GM18873 (cell line): ENCODE results near the gene NUFIP2.
"Not testable (repeated sequence)": the region's sequence is repeated elsewhere in the genome, so short reads cannot be mapped to it uniquely, and the experiment has no call there.

Experiments used
- ATAC-seq: cut with Tn5 transposase; IDR thresholded peaks from one replicate; pipeline ENCODE4 v1.9.1; 2021; ENCODE audit warnings: mild to moderate bottlenecking, moderate library complexity, moderate number of reproducible peaks; ENCODE audit not compliant: unreplicated experiment, low FRiP score

NUFIP2 gene, protein sequence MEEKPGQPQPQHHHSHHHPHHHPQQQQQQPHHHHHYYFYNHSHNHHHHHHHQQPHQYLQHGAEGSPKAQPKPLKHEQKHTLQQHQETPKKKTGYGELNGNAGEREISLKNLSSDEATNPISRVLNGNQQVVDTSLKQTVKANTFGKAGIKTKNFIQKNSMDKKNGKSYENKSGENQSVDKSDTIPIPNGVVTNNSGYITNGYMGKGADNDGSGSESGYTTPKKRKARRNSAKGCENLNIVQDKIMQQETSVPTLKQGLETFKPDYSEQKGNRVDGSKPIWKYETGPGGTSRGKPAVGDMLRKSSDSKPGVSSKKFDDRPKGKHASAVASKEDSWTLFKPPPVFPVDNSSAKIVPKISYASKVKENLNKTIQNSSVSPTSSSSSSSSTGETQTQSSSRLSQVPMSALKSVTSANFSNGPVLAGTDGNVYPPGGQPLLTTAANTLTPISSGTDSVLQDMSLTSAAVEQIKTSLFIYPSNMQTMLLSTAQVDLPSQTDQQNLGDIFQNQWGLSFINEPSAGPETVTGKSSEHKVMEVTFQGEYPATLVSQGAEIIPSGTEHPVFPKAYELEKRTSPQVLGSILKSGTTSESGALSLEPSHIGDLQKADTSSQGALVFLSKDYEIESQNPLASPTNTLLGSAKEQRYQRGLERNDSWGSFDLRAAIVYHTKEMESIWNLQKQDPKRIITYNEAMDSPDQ

DNA sequence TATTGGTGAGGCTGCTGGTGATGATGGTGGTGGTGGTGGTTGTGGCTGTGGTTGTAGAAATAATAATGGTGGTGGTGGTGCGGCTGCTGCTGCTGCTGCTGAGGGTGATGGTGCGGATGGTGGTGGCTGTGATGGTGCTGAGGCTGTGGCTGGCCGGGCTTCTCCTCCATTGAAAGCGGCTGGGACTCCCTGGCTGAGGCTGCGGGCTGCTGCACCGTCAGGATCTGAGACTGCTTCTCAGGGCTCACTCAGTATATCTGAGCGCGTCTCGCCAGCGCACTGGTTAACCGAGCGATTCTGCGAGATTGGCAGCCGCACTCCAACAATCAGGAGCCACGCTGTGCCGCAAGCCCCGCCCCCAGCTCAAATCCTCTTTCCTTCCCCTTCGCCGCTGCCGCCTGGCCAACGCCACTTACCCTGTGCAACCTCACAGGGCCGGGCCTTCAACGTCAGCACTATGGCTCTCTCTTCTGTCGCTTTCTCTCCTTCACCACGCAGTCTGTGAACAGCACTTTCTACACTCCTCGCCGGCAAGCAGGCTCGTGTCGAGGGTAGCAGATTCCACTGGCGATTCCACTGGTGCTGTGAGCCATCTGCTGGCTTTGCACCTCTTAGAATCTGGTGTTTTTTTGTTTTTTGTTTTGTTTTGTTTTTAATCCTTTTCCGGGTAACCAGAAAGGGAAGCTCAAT, at the start of gene NUFIP2:
TSS of gene NUFIP2 (minus strand) at position 259 of the 690 bp plus-strand sequence. CDS start at position 170, 89 bp downstream.
- peak; percentile 87 for ATAC-seq

DNA sequence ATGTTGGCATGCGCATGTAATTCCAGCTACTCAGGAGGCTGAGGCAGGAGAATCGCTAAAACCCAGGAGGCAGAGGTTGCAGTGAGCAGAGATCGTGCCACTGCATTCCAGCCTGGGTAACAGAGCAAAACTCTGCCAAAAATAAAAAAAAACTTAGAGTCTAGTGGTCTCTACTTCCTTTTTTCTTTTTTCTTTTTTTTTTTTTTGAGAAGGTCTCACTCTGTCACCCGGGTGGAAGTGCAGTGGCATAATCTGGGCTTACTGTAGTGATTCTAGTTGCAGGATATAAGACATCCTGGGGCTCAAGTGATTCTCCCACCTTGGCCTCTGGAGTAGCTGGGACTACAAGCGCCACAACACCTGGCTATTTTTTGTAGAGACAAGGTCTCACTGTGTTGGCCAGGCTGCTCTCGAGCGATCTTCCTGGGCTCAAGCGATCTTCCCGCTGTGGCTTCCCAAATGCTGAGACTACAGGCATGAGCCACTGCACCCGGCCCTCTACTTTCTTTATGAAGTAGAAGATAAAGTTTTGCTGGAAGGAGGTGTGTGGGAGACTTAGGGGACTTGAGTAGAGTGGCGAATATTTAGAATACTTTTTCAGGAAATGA, 48.3 kb upstream of the NUFIP2 start:
- no peak for ATAC-seq

DNA sequence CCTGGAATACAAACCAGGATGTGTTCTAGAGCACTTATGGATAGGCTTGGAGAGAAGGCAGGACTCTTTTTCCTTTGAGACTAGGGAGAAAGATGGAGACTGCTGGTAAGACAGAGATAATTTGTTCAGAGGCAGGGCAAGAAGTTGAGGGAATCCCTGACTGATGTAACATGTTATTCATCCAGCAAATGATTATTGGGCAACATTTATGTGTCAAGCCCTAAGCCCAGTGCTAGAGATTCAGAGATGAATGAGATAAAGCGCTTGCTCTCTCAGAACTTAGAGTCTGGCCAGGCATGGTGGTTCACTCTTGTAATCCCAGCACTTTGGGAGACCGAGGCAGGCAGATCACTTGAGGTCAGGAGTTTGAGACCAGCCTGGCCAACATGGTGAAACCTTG, 47.8 kb upstream of the NUFIP2 start:
- no peak for ATAC-seq

DNA sequence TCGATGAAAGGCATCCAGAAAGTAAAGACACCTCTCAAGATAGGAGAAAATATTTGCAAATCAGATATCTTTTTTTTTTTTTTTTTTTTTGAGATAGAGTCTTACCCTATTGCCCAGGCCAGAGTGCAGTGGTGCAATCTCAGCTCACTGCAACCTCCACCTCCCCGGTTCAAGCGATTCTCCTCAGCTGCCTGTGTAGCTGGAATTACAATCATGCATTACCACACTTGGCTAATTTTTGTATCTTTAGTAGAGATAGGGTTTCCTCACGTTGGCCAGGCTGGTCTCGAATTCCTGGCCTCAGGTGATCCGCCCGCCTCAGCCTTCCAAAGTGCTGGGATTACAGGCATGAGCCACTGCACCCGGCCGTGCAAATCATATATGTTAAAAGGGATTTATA, 45.1 kb upstream of the NUFIP2 start:
- not testable (repeated sequence) for ATAC-seq

DNA sequence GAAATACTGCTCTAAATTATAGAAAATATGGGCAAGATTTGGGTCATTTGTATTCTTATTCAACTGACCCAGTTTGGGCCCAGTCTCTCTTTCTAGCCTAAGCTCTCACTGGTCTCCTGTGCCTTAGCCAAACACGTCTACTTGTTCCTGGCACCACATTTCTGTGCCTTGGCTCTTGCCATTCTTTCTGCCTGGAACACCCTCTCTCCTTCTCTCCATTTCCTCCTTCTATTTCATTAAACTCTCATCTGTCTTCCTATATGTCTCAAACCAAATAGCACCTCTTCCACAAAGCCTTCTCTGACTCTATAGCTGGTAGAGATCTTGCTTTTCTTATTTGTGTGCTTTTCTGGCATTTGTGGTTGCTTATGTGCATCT, 37.7 kb upstream of the NUFIP2 start:
- no peak for ATAC-seq

DNA sequence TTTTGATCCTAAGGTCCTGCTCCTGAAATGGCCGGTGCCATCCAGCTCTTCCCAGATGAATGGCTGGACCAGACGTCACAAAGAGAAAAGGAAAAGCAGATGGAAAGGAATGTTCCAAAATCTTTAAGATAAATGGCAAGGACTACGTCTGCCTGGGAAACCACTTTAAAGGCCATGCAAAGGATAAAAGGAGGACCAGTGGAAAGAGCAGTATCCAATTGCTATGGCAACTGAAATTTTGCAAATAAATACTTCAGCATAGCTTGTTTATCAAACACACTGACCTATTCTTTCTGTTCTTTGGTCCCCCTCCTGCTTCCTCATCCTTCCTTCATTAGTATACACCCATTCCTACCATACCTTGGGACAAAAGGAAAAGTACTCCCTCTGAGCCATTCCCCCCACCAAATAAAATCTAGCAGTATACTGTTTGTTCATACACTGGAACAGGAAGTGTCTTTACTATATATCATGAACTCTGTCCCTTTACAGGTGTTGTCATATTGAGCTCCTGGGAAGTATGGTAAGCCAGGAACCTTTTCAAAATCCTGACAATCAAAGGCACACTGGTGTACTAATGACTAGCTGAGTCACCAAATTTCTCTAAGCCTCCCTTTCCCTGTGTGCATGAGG, 37.2 kb upstream of the NUFIP2 start:
- ATAC-seq, result no peak

DNA sequence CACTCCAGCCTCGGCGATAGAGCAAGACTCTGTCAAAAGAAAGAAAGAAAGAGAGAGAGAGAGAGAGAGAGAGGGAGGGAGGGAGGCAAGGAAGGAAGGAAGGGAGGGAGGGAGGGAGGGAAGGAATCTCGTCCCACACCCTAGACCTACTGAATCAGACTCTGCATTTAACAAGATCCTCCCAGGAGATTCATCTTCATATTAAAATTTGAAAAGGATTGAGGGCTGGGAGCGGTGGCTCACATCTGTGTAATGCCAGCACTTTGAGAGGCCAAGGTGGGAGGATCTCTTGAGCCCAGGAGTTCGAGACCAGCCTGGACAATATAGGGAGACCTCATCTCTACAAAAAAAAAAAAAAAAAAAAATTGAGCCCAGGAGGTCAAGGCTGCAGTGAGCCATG, 33.5 kb upstream of the NUFIP2 start:
- no peak for ATAC-seq

DNA sequence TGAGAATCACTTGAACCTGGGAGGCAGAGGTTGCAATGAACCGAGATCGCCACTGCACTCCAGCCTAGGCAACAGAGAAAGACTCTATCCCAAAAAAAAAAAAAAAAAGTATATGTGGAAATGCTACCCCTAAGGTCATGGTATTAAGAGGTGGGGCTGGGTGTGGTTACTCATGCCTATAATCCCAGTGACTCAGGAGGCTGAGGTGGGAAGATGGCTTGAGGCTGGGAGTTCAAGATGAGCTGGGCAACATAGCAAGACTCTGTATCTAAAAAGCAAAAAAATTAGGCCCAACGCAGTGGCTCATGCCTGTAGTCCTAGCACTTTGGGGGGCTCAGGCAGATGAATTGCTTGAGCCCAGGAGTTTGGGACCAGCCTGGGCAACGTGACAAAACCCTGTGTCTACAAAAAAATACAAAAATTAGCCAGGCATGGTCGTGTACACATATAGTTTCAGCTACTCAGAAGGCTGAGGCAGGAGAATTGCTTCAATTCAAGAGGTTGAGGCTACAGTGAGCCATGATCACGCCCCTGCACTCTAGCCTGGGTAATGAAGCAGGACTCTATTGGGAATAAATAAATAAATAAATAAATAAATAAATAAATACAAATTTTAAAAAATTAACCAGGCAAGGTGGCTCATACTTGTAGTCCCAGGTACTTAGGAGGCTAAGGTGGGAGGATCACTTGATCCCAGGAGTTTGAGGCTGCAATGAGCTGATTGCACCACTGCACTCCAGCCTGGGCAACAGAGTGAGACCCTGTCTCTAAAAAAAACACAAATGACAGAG, 32.3 kb upstream of the NUFIP2 start:
- no peak for ATAC-seq

DNA sequence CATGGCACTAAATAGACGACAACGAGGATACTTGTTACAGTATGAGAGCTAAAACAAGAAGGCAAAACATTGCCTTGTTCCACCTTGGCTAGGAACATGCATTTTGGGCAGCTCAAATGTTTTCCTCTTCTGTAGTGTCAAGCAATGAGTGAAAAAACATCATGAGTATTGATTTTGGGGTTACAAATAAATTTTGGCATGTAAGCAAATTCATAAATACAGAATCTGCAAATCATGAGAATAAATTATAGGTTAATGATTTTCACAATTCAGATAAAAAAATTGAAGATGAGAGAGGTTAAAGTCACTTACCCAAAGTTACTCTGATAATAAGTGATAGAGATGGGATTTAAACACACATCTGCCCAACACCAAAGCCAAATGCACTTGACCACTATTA, 28.4 kb upstream of the NUFIP2 start:
- no peak for ATAC-seq

DNA sequence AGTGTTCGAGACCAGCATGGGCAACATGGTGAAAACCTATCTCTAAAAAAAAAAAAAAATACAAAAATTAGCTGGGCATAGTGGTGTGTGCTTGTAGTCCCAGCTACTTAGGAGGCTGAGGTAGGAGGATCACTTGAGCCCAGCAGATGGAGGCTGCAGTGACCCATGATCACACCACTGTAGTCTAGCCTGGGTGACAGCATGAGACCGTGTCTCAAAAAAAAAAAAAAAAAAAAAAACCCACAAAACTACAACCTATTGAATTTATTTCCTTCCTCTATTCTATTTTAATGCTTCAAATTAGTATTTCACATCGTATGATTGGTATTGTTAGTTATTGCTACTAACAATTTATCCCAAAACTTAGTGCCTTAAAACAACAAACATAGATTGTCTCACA, 9.4 kb upstream of the NUFIP2 start:
- ATAC-seq, result no peak

DNA sequence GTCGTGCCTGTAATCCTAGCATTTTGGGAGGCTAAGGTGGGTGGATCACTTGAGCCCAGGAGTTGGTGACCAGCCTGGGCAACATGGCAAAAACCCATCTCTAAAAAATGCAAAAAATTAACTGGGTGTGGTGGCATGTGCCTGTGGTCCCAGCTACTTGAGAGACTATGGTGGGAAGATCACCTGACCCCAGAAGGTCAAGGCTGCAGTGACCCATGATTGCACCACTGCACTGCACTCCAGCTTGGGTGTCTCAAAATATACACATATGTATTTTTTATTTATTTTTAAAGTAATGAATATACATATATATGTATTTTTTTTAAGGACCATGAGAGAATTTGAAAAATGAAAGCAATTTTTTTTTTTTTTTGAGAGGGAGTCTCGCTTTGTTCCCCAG, 5.1 kb upstream of the NUFIP2 start:
- no peak for ATAC-seq

DNA sequence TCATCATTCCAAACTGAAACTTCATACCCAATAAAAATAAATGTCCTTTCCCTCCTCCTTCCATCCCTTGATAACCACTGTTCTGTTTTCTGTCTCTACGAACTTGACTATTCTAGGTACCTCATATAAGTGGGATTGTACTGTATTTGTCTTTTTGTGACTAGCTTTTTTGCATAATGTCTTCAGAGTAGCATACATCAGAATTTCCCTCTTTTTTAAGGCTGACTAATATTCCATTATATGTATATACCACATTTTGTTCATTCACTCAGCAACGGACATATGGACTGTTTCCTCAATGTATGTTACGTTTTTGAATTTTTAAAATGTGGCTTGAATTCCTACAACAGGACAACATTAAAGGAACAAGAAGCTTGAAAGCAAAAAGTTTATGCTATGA, 1.5 kb upstream of the NUFIP2 start:
- ATAC-seq, result no peak

DNA sequence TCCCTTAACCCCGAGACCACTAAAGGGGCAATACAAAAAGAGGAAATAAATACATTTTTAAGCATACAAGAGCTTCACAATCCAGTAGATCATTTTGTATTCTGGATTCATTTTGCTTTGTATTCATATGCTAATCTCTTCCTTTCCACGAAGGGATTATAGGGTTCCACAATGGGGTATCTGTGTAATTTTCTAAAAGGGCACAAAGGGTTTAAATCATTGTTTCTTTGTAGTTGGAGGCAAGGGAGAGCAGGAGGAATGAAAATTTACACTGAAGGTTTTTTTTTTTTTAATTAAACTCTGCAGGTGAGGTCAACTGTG, 592 bp upstream of the NUFIP2 start:
- no peak for ATAC-seq

DNA sequence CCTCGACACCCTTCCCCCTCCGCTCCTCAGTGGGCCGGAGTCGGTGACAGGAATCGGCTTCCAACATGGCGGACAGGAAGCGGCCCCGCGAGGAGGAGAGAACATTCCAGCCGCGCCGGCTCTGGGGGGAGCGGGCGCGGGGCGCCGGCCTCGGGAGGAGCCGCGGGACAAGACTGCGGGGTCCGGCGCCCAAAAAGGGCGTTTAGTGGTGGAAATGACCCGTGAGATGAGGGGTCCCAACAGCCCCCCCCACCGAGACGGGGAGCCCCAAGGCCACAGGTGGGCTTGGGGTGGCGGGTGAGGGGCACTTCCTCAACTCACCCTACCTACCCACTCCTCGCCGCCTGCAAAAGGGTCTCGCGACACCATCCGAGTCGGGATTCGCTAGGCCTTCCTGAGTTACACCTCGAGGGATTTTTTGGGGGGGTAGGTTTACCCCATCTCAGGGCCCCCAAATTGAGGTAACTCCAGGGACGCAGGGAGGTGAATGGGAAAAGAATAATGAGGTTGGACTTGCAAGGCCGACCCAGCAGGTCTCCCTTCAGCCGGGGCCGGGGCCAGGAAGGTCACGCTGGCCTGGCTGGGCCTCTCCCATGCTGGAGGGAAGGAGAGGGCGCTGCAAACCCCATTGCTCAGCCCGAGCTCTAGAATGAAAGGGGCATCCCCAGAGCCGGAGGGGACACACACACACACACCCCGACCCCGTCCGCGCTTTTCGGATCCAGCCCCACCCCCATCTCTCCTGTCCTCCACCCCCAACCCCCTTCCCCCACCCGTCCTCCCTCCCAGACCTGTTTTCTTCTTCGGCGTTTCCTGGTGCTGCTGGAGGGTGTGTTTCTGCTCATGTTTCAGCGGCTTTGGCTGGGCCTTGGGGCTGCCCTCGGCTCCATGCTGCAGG, 707 bp downstream of the NUFIP2 start:
- no peak for ATAC-seq

DNA sequence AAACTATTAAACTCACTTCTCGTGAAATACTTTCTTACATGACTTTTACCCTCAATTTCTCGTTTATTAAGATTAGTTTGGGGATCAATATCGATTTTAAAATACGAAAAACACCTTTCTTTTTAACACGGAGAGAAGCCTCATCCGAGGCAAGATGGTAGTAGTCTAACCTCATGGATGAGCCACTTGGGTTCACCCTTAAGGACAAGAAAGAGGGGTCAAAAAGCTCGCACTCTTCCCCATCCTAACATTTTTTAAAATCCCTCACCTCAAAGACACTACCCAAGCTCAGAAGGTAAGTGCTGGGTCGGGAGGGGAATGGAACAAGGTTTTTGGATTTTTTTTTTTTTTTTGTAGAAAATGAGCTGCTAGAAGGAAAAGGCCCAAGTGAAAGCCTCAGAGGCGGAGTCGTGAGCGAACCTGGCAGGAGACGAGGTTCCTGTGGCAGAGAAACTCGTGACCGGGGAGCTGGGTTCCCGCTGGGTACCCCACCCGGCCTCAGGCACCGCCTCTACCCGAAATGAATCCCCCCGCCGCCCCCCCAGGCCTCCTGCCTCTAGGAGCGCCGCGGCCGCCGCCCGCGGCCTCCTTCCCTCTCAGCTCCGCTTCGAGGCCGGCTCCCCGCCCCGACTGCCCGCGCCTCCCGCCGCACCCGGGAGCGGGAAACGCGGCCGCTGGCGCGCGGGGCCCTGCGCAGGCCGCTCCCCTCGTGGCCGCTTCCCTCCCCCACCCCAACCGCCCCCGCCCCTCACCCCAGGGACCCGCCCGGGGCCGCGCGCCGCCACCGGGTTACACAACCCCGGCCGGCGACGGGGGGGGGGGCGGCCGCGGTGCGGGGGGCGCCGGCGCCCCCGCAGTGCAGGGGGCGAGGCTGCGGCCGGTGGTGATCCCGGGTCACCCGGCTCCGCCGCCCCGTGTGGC, 1.6 kb downstream of the NUFIP2 start:
- ATAC-seq, result no peak

DNA sequence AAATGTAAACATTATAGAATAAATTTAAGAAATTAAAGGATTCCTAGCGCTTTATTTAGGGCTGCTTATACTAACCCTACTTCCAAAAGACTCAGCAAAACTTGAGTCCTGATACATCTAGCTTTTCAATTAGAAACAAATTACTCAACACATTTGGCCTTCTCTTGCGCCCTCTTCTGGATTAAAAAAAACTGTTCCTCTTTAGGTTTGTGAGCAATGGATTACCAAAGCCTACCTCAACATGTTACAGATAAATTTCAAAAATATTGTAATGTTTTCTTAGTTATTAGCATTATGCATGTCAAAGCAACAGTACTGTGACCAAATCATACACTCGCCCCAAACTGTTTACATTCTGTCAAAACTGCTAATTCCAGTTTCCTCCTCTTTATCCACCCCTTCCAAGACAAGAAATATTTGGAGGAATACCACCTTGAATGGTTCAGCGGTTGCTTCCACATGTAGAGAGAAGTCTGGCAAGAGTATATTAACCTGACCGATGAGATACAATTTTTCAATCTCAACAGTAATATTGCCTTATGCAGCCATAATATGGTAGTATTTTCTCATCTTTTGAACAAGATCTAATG, 2.7 kb downstream of the NUFIP2 start:
- no peak for ATAC-seq

DNA sequence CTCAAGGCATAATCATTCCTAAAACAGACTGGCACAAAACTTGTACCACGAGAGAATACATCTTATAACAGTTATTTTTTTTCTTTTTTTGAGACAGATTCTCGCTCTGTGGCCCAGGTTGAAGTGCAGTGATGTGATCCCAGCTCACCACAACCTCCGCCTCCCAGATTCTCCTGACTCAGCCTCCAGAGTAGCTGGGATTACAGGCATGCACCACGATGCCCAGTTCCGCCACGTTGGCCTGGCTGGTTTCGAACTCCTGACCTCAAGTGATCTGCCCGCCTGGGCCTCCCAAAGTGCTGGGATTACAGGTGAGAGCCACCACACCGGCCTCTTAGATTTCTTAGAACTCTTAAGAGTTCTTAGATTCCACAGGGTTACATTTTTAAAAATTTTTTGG, 4.1 kb downstream of the NUFIP2 start:
- no peak for ATAC-seq

DNA sequence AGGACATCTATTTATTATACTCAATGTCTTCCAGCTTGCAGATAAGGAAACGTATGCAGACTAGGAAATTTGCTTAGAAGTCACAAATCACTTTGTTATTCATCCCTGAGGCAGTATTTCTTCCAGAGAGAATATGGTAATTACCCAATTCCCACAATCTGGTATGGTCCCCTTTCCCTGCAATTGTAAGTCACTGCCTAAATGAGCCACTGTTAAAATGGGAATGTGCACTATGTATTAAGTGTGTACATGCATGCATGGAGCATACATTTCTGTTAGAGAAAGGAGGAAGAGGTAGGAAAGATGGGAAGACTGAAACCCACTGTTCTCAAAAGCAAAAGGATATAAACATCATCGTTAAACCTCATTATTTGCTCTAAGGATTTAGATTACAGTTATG, 10.0 kb downstream of the NUFIP2 start:
- no peak for ATAC-seq
